Measurements from ENCODE around the gene PIK3CA. TPM values are rescaled to one million over a fixed set of nuclear protein-coding genes. Genes with fewer than 3 reads are reported as not detected.
A peak's percentile ranks its signal among the peaks of the same experiment; 100 is the strongest.

Gene PIK3CA
- total RNA-seq, 1 experiment from 2014 or later = 19.8 TPM

- Histone ChIP-seq H3K27me3 (replicated peaks; ENCODE audit: insufficient read depth, low read depth, low read length, poor library complexity) (no peaks in the 10 kb centered on the region), H3K4me3 (ENCODE audit: low read depth, low read length, poor library complexity, severe bottlenecking) (no peak overlapping the region), H3K4me1 (ENCODE audit: insufficient read depth, low read length, poor library complexity, severe bottlenecking) (peaks cover 36% of the 10 kb centered on the region), H3K36me3 (ENCODE audit: insufficient read depth, low read length, poor library complexity, severe bottlenecking) (no peaks in the 10 kb centered on the region), H3K27ac (ENCODE audit: low read depth, low read length, poor library complexity, severe bottlenecking) (no peak overlapping the region), H3K9me3 (ENCODE audit: low read depth, low read length, poor library complexity, severe bottlenecking) (no peaks in the 10 kb centered on the region)
- BruUV-seq (replicated peaks) = no TSS peak
- ChIA-PET CTCF (no interaction called here), POLR2A (ENCODE audit: low non-redundant PET) (no interaction called here)
- TF ChIP-seq EZH2 (IDR thresholded peaks at IDR 0.05; ENCODE audit: borderline replicate concordance, low read depth, low read length, poor library complexity, severe bottlenecking) = no peak
- TF ChIP-seq, protein P1, sequence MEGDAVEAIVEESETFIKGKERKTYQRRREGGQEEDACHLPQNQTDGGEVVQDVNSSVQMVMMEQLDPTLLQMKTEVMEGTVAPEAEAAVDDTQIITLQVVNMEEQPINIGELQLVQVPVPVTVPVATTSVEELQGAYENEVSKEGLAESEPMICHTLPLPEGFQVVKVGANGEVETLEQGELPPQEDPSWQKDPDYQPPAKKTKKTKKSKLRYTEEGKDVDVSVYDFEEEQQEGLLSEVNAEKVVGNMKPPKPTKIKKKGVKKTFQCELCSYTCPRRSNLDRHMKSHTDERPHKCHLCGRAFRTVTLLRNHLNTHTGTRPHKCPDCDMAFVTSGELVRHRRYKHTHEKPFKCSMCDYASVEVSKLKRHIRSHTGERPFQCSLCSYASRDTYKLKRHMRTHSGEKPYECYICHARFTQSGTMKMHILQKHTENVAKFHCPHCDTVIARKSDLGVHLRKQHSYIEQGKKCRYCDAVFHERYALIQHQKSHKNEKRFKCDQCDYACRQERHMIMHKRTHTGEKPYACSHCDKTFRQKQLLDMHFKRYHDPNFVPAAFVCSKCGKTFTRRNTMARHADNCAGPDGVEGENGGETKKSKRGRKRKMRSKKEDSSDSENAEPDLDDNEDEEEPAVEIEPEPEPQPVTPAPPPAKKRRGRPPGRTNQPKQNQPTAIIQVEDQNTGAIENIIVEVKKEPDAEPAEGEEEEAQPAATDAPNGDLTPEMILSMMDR (conservative IDR thresholded peaks at IDR 0.05; ENCODE audit: low read depth, low read length) = no peak
- intact Hi-C loops (cut with micrococcal nuclease; ENCODE audit: unreplicated experiment) = no loop called here
- DNase-seq (ENCODE audit: low spot score) = peak; percentile 49
Measured at GRCh38 chr3:179181993-179182551, 33.9 kb downstream of the PIK3CA start.

DNA sequence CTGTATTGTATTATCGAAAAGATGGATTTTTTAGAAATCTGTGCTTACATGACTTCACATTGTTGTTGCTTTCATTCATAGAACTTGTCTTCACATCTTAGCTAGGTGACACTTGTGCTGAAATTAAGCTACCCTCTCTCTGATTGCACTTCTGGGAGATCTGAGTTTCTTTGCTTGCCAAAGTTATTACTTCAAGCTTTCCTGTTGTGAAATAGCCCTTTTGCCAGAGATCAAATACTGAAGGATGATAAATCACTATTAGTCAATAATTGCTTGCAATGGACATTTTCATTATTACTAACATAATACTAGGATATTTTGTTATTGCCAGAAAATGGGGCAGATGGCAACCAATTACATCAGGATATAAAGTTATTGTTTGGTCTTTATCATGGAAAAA is 34.7 kb downstream of the PIK3CA start:
- TF ChIP-seq, protein P1 (conservative IDR thresholded peaks at IDR 0.05; ENCODE audit: low read depth, low read length) = no peak
- no peak for TF ChIP-seq EZH2 (IDR thresholded peaks at IDR 0.05; ENCODE audit: borderline replicate concordance, low read depth, low read length, poor library complexity, severe bottlenecking)
- POLR2A ChIA-PET (ENCODE audit: low non-redundant PET) = no interaction called here

GRCh38 chr3:179184826-179185225 is 36.7 kb downstream of the PIK3CA start:
- H3K27me3 ChIP-seq (replicated peaks; ENCODE audit: insufficient read depth, low read depth, low read length, poor library complexity) = no peaks in the 10 kb centered on the region
- no TSS peak for BruUV-seq (replicated peaks)
- H3K27ac ChIP-seq (ENCODE audit: low read depth, low read length, poor library complexity, severe bottlenecking) = no peak overlapping the region
- TF ChIP-seq EZH2 (IDR thresholded peaks at IDR 0.05; ENCODE audit: borderline replicate concordance, low read depth, low read length, poor library complexity, severe bottlenecking) = no peak
- TF ChIP-seq, protein P1 (conservative IDR thresholded peaks at IDR 0.05; ENCODE audit: low read depth, low read length) = no peak
- intact Hi-C loops (cut with micrococcal nuclease; ENCODE audit: unreplicated experiment) = no loop called here
- no peaks in the 10 kb centered on the region for H3K9me3 ChIP-seq (ENCODE audit: low read depth, low read length, poor library complexity, severe bottlenecking)
- no peaks in the 10 kb centered on the region for H3K36me3 ChIP-seq (ENCODE audit: insufficient read depth, low read length, poor library complexity, severe bottlenecking)
- H3K4me1 ChIP-seq (ENCODE audit: insufficient read depth, low read length, poor library complexity, severe bottlenecking) = peaks cover 38% of the 10 kb centered on the region
- no peak for DNase-seq (ENCODE audit: low spot score)
- H3K4me3 ChIP-seq (ENCODE audit: low read depth, low read length, poor library complexity, severe bottlenecking) = no peak overlapping the region
- CTCF ChIA-PET = no interaction called here
- POLR2A ChIA-PET (ENCODE audit: low non-redundant PET) = interaction anchor here (0.6 kb wide), 2 partner anchors 13 to 76 kb away, joined by 3 read pairs; no protein-coding TSS in a partner anchor

More for the DNA sequence above, 34.7 kb downstream of the PIK3CA start:
- no peak overlapping the region for H3K27ac ChIP-seq (ENCODE audit: low read depth, low read length, poor library complexity, severe bottlenecking)
- H3K36me3 ChIP-seq (ENCODE audit: insufficient read depth, low read length, poor library complexity, severe bottlenecking) = no peaks in the 10 kb centered on the region
- intact Hi-C loops (cut with micrococcal nuclease; ENCODE audit: unreplicated experiment) = no loop called here
- CTCF ChIA-PET = no interaction called here
- no peaks in the 10 kb centered on the region for H3K9me3 ChIP-seq (ENCODE audit: low read depth, low read length, poor library complexity, severe bottlenecking)
- no peaks in the 10 kb centered on the region for H3K27me3 ChIP-seq (replicated peaks; ENCODE audit: insufficient read depth, low read depth, low read length, poor library complexity)
- peaks cover 36% of the 10 kb centered on the region for H3K4me1 ChIP-seq (ENCODE audit: insufficient read depth, low read length, poor library complexity, severe bottlenecking)
- no peak for DNase-seq (ENCODE audit: low spot score)
- H3K4me3 ChIP-seq (ENCODE audit: low read depth, low read length, poor library complexity, severe bottlenecking) = no peak overlapping the region
- BruUV-seq (replicated peaks) = no TSS peak

Data from A673 (cell line).